ENCODE data around the gene TCHHL1.

The TCHHL1 gene

GRCh38 chr1:152038871-152039270 lies 50.0 kb downstream of the TCHHL1 start:
- DNase-seq (ENCODE audit: low read depth in 2 of 2): no peak

- DNase-seq (ENCODE audit: low read depth in 2 of 2): peak; percentile 44 to 45
Measured at GRCh38 chr1:152036267-152037216, 52.3 kb downstream of the TCHHL1 start, which contains the start of gene S100A11. Gene S100A11, minus strand, starts transcription at chr1:152037004. Its CDS starts 89 bp downstream, at chr1:152036915.

DNA sequence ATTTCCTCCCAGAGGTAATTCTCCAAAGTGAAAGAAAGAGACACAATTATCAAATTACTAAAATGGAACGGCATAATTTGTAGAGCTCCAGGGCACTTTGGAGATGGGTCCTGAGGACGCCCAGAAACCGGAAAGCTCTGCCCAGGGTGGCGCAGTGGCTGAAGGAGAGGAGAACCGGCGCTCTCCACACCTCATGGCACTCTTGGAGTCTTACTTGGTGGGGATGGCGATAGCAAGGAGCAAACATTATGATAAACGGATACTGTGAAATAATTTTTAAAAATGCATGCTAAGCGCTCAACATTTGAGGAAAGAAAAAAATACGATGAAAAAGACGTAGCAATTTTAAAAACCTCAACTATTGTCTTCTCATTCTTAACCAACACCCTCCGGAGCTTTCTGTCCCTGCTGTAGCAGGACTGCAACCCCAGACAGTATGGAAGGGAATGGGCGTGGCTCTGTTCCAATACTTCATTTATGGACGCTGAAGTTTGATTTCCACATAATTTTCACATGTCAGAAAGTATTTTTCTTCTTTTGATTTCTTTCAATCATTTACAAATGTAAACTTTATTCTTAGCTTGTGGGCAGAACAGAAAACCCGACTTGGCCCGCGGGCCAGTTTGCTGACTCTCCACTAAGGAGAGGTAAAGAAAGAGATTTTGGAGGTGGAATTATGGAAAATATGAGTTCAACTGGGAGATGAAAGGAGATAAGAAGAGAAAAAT lies 53.2 kb downstream of the TCHHL1 start:
- no peak for DNase-seq (ENCODE audit: low read depth in 2 of 2)

- peak in 1 of 2 donors; percentile 23 for DNase-seq (ENCODE audit: low read depth in 2 of 2)
Measured at GRCh38 chr1:152034654-152035538, 54.0 kb downstream of the TCHHL1 start.

DNA sequence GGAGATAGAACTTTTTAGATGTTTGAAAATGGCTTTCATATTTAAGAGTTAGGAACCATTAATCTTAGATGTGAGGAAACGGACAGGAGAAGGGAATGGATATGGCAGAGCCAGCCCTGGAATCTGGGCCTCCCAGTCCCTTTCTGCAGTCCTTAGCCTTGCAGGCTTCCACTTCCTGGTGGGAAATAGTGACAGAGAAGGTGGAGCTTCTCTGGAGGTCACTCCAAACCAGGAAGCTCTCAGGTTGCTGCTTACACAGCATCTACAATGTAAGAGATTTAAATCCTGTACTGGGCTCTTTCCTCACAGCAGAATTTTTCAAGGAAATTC lies 54.6 kb downstream of the TCHHL1 start:
- no peak for DNase-seq (ENCODE audit: low read depth in 2 of 2)

Measured in activated CD8-positive, alpha-beta memory T cell treated with anti-CD3 and anti-CD28 coated beads for 4 hours (primary cell).